ENCODE data around the gene LCOR. TPM values are rescaled to one million over a fixed set of nuclear protein-coding genes. Genes with fewer than 3 reads are reported as not detected.
"Not testable (repeated sequence)": the region's sequence is repeated elsewhere in the genome, so short reads cannot be mapped to it uniquely, and the experiment has no call there.

LCOR gene
- total RNA-seq, 1 donor: 29.9 TPM

DNA sequence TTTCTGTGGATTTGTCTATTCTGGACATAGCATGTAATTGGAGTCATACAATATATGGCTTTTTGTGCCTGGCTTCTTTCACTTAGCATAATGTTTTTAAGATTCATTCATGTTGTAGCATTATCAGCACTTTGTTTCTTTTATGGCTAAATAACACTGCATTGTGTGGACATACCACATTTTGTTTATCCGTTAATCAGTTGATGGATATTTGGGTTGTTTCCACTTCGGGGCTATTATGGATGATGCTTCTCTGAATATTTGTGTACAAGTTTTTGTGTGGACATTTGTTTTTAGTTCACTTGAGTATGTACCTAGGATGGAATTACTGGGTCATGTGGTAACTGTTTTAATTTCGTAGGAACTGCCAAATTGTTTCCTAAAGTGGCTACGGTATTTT lies 6.4 kb downstream of the LCOR start:
- no peak for DNase-seq (ENCODE audit: low read depth)

DNA sequence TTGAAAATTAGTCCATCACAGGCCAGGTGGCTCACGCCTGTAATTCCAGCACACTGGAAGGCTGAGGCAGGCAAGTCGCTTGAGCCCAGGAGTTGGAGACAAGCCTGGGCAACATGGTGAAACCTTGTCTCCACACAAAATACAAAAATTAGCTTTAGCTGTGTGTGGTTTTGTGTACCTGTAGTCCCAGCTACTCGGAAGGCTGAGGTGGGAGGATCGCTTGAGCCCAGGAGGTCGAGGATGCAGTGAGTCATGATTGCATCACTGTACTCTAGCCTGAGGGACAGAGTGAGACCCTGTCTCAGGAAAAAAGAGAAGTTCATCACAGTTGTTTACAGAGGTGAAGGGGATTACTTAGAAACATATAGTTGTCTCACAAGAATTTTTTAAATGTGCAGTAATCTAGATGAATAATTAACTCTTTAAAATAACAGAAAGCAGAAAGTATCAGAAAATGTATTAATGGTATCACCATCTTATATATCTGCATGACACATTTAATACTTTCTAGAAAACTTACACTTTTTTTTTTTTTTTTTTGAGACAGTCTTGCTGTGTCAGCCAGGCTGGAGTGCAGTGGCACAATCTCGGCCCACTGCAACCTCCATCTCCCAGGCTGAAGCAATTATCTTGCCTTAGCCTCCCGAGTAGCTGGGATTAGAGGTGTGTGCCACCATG lies 8.9 kb downstream of the LCOR start:
- TF ChIP-seq, protein P1, sequence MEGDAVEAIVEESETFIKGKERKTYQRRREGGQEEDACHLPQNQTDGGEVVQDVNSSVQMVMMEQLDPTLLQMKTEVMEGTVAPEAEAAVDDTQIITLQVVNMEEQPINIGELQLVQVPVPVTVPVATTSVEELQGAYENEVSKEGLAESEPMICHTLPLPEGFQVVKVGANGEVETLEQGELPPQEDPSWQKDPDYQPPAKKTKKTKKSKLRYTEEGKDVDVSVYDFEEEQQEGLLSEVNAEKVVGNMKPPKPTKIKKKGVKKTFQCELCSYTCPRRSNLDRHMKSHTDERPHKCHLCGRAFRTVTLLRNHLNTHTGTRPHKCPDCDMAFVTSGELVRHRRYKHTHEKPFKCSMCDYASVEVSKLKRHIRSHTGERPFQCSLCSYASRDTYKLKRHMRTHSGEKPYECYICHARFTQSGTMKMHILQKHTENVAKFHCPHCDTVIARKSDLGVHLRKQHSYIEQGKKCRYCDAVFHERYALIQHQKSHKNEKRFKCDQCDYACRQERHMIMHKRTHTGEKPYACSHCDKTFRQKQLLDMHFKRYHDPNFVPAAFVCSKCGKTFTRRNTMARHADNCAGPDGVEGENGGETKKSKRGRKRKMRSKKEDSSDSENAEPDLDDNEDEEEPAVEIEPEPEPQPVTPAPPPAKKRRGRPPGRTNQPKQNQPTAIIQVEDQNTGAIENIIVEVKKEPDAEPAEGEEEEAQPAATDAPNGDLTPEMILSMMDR (IDR thresholded peaks at IDR 0.05; ENCODE audit: insufficient read depth, low read length): no peak
- DNase-seq (ENCODE audit: low read depth): no peak
- H3K4me3 ChIP-seq (ENCODE audit: low read depth, low read length): no peak overlapping the region

More for the DNA sequence above, 6.4 kb downstream of the LCOR start:
- H3K4me3 ChIP-seq (ENCODE audit: low read depth, low read length): no peak overlapping the region
- TF ChIP-seq, protein P1 (IDR thresholded peaks at IDR 0.05; ENCODE audit: insufficient read depth, low read length): no peak

DNA sequence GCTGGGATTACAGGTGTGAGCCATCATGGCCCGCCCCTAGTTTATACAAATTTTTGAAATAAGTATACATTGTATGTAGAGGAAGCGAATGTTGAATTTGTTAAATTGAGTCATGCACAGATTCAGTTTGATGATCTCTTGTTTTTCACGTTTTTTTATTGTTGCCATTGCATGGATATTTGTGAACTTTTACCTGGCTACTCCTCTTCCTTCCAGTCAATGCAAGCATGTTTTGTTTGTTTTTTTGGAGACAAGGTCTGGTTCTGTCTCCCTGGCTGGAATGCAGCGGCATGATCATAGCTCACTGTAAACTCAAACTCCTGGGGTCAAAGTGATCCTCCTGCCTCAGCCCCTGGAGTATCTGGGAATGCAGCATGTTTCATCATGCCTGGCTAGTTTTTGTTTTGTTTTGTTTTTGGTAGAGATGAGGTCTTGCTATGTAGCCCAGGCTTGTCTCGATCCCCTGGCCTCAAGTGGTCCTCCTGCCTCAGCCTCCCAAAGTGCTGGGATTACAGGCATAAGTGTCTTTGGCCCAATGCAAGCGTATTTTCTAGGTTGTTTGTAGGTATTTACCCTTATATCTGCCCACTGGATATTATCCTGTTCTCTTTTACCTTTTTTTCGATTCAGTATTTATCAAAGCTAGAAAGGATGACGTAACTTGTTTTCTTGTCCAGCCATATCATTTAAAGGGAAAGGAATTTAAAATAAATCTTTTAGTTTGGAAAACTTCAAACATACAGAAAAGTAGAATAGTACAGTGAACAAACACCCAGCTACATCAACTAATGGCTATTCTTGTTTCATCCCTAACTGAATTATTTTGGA lies 11.0 kb downstream of the LCOR start:
- no peak for DNase-seq (ENCODE audit: low read depth)
- TF ChIP-seq, protein P1 (IDR thresholded peaks at IDR 0.05; ENCODE audit: insufficient read depth, low read length): no peak
- no peak overlapping the region for H3K4me3 ChIP-seq (ENCODE audit: low read depth, low read length)

DNA sequence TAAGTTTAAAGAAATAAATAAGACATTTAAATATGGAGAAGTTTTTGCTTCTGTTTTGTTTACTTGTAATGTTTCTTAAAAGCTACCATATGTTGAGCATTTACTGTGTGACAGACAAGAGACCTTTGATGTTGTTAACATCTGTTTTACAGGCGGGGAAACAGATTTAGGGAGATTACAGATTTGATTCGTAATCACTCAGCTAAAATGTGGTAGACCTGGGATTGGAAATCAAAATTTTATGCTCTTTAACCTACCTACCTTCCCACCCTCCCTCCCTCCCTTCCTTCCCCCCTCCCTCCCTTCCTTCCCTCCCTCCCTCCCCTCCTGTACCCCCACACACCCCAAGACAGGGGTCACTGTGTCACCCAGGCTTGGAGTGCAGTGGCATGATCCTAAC lies 11.7 kb downstream of the LCOR start:
- TF ChIP-seq, protein P1 (IDR thresholded peaks at IDR 0.05; ENCODE audit: insufficient read depth, low read length): no peak
- H3K4me3 ChIP-seq (ENCODE audit: low read depth, low read length): no peak overlapping the region
- DNase-seq (ENCODE audit: low read depth): no peak

DNA sequence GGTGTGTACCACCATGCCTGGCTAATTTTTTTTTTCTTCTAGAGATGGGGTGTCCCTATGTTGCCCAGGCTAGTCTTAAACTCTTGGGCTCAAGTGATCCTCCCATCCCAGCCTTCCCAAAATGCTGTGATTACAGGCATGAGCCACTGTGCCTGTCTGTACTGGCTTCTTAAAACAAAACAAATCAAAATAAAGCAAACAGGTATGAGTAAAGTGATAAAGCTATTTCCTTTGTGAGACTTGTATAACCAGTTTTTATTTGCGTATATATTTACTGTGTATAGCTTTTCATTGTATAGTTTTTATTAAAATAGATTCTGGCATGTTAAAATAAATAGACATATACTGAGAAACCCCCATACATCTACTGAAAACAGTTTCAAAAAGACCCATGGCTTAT lies 14.3 kb downstream of the LCOR start:
- TF ChIP-seq, protein P1 (IDR thresholded peaks at IDR 0.05; ENCODE audit: insufficient read depth, low read length): no peak
- no peak for DNase-seq (ENCODE audit: low read depth)
- H3K4me3 ChIP-seq (ENCODE audit: low read depth, low read length): no peak overlapping the region

DNA sequence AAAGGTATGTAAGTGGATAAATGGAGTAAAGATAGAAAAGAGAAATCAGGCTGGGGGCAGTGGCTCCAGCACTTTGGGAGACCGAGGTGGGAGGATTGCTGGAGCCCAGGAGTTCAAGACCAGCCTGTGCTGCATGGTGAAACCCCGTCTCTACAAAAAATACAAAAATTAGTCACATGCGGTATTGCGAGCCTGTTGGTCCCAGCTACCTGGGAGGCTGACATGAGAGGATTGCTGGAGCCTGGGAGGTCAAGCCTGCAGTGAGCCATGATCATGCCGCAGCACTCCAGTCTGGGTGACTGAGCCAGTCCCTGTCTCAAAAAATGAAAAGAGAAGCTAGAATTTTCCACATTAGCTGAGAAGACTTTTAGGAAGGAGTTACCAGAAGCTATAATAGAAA lies 14.8 kb downstream of the LCOR start:
- DNase-seq (ENCODE audit: low read depth): no peak
- H3K4me3 ChIP-seq (ENCODE audit: low read depth, low read length): no peak overlapping the region
- TF ChIP-seq, protein P1 (IDR thresholded peaks at IDR 0.05; ENCODE audit: insufficient read depth, low read length): no peak

DNA sequence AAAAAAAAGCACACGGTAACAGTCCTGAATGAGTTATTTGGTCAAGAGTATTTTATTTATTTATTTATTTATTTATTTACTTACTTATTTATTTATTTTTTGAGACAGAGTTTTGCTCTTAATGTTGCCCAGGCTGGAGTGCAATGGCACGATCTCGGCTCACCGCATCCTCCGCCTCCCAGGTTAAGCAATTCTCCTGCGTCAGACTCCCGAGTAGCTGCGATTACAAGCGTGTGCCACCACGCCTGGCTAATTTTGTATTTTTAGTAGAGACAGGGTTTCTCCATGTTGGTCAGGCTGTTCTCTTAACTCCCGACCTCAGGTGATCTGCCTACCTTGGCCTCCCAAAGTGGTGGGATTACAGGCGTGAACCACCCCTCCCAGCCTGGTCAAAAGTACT lies 15.3 kb downstream of the LCOR start:
- DNase-seq (ENCODE audit: low read depth); H3K4me3 ChIP-seq (ENCODE audit: low read depth, low read length): not testable (repeated sequence)
